B cell (primary cell): ENCODE measurements around the gene RRAD. TPM values are rescaled to one million over a fixed set of nuclear protein-coding genes. Genes with fewer than 3 reads are reported as not detected.

ENCODE experiments used
- ATAC-seq: fragments of 200-7000 bp; cut with Tn5 transposase; one replicate; pipeline ENCODE4 v1.10.0; 2021; ENCODE audit warnings: low read depth, mild to moderate bottlenecking, moderate number of reproducible peaks, moderate library complexity
- CTCF ChIA-PET: fragments of 350-600 bp; sonication (Branson Sonifier 250); formaldehyde crosslinking; loops from one replicate; lab custom pipeline; 2021; ENCODE audit warnings: antibody characterized with exemption, inconsistent platforms; lab: Charles Lee
- POLR2A ChIA-PET: fragments of 350-600 bp; sonication (Branson Sonifier 250); formaldehyde crosslinking; loops from one replicate; lab custom pipeline; 2021; ENCODE audit warnings: antibody characterized with exemption; lab: Charles Lee
- DNase-seq: peaks from one replicate; pipeline ENCODE4 v3.0.0; 2013
- H2AFZ ChIP-seq: 2 replicates; pipeline ENCODE4 v1.6.1; 2012; ENCODE audit warnings: mild to moderate bottlenecking, low read depth, low read length; ENCODE audit not compliant: insufficient read depth, poor library complexity, severe bottlenecking
- H3K27ac ChIP-seq, 2 donors: 1 replicate in 1 of 2; 2 replicates in 1 of 2; pipeline ENCODE4 v1.5.1; 2012 to 2013; ENCODE audit warnings: low read length in 2 of 2, mild to moderate bottlenecking in 2 of 2, moderate library complexity in 1 of 2
- H3K27me3 ChIP-seq, 4 experiments: fragments of 200-600 bp in 1 of 4; sonication (generic) in 1 of 4; replicated peaks in 1 of 4; 1 replicate in 2 of 4; 2 replicates in 2 of 4; pipeline versions ENCODE4 v1.6.1 to v1.7.0; 2013 to 2016; ENCODE audit warnings: low read length in 3 of 4, mild to moderate bottlenecking in 2 of 4, mixed read lengths in 1 of 4, moderate library complexity in 1 of 4; ENCODE audit not compliant: insufficient read depth in 4 of 4, control insufficient read depth in 3 of 4; ENCODE audit errors: control extremely low read depth in 1 of 4
- H3K36me3 ChIP-seq, 2 experiments: replicated peaks in 1 of 2; 1 replicate in 1 of 2; 2 replicates in 1 of 2; pipeline versions ENCODE4 v1.6.1 to v1.7.1; 2013; ENCODE audit warnings: low read length in 1 of 2; ENCODE audit not compliant: insufficient read depth in 2 of 2, control insufficient read depth in 1 of 2; ENCODE audit errors: control extremely low read depth in 1 of 2, extremely low read depth in 1 of 2
- H3K4me1 ChIP-seq, 2 donors: fragments of 200-600 bp in 1 of 2; sonication (generic) in 1 of 2; 1 replicate in 1 of 2; 2 replicates in 1 of 2; pipeline versions ENCODE4 v1.5.1 to v1.6.1; 2013 to 2017; ENCODE audit warnings: low read length in 2 of 2; ENCODE audit not compliant: control insufficient read depth in 2 of 2, insufficient read depth in 2 of 2
- H3K4me2 ChIP-seq: replicated peaks from 2 replicates; pipeline ENCODE3; 2012; ENCODE audit warnings: mild to moderate bottlenecking, low read depth, low read length; ENCODE audit not compliant: poor library complexity, severe bottlenecking
- H3K4me3 ChIP-seq, 5 experiments: fragments of 200-600 bp in 1 of 5; sonication (generic) in 1 of 5; 1 replicate in 3 of 5; 2 replicates in 2 of 5; pipeline versions ENCODE4 v1.5.1 to v1.7.0; 2011 to 2016; ENCODE audit warnings: low read length in 4 of 5, mild to moderate bottlenecking in 4 of 5, low read depth in 2 of 5, control low read depth in 1 of 5, moderate library complexity in 1 of 5; ENCODE audit not compliant: insufficient read depth in 1 of 5; ENCODE audit errors: control extremely low read depth in 1 of 5, extremely low read depth in 1 of 5
- H3K79me2 ChIP-seq: fragments of 200-600 bp; sonication (generic); one replicate; pipeline ENCODE4 v1.6.0; 2016; ENCODE audit warnings: low read length; ENCODE audit not compliant: control insufficient read depth, insufficient read depth
- H3K9ac ChIP-seq: fragments of 200-600 bp; sonication (generic); 2 replicates; pipeline ENCODE4 v1.6.1; 2017; ENCODE audit warnings: mild to moderate bottlenecking, low read length, moderate library complexity
- H3K9me3 ChIP-seq, 3 donors: one replicate each; pipeline versions ENCODE4 v1.6.1 to v1.7.1; 2013; ENCODE audit warnings: low read length in 2 of 3; ENCODE audit not compliant: control insufficient read depth in 2 of 3, insufficient read depth in 1 of 3; ENCODE audit errors: control extremely low read depth in 1 of 3
- H4K20me1 ChIP-seq: 2 replicates; pipeline ENCODE4 v1.6.0; 2012; ENCODE audit warnings: mild to moderate bottlenecking, low read length; ENCODE audit not compliant: insufficient read depth, control insufficient read depth, poor library complexity, severe bottlenecking
- H3K27ac Mint-ChIP-seq: one replicate; pipeline ENCODE4 v1.8.0; 2021; ENCODE audit warnings: mixed read lengths
- H3K27me3 Mint-ChIP-seq: one replicate; pipeline ENCODE4 v1.8.0; 2021; ENCODE audit warnings: mixed read lengths
- H3K4me1 Mint-ChIP-seq: one replicate; pipeline ENCODE4 v1.8.0; 2021; ENCODE audit warnings: mixed read lengths
- H3K4me3 Mint-ChIP-seq: one replicate; pipeline ENCODE4 v1.8.0; 2021; ENCODE audit warnings: mixed read lengths
- H3K9me3 Mint-ChIP-seq: one replicate; pipeline ENCODE4 v1.8.0; 2022; ENCODE audit warnings: mixed read lengths; ENCODE audit not compliant: insufficient read depth
- CTCF ChIP-seq: fragments of 200-600 bp; IDR thresholded peaks from one replicate; pipeline ENCODE4 v1.8.0; 2022; ENCODE audit warnings: antibody characterized with exemption, mild to moderate bottlenecking
- EZH2 ChIP-seq: IDR thresholded peaks from 2 replicates; pipeline ENCODE4 v1.6.1; 2012; ENCODE audit warnings: borderline replicate concordance, low read depth, mild to moderate bottlenecking, moderate library complexity, low read length; ENCODE audit not compliant: insufficient read depth, poor library complexity, severe bottlenecking
- WGBS: methylation state at CpG from one replicate; pipeline ENCODE4 v1.1.5; 2013; ENCODE audit warnings: missing lambda C conversion rate; ENCODE audit not compliant: insufficient coverage; 5-methylcytosine and 5-hydroxymethylcytosine counted together
- intact Hi-C: fragments of 100-400 bp; cut with micrococcal nuclease; formaldehyde crosslinking; loops from one replicate; pipeline ENCODE4 v1.10.0; 2022
- polyA plus RNA-seq: library from polyadenylated mRNA; depleted of rRNA; stranded (reverse); fragments of >200 nt; gene quantifications from 2 replicates; pipeline ENCODE4 v1.2.3, GENCODE V29; 2012
- total RNA-seq, 2 donors: library from RNA; stranded (reverse); fragments of 120-200 nt in 1 of 2; gene quantifications; 1 replicate in 1 of 2; 2 replicates in 1 of 2; pipeline versions ENCODE4 v1.2.3 to v1.2.4, GENCODE V29; 2013 to 2022

RRAD gene
- total and polyA plus RNA-seq, 2 donors (not counting 1 experiment from before 2014, with no cell fraction given): 0.64 to 1.9 TPM

DNA sequence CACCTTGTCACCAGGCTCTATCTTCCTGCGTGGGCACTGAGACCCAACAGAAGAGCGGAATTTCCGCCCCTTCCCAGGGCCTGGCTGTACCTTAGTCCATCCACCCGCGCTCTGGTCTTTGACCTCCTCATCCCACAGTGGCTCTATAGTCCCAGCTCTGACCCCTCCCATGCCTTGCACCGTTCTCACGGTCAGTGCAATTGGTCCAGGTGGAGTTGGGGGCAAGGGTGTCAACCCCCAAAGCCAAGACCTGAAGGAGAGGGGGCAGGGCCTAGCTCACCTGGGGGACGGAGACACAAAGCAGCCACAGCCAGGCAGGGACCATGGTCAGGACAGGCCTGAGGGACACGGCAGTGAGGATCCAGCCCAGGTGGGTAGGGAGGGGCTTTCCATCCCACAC lies 7.6 kb downstream of the RRAD start:
- Mint-ChIP-seq H3K4me3 (no peak overlapping the region), H3K27me3 (peaks cover 15% of the 10 kb centered on the region)
- ATAC-seq: no peak

GRCh38 chr16:66916518-66916917 lies 8.8 kb downstream of the RRAD start:
- CTCF ChIA-PET: no interaction called here
- H3K4me2 ChIP-seq: no peak overlapping the region
- intact Hi-C loops: no loop called here
- H3K9me3 ChIP-seq: no peaks in the 10 kb centered on the region
- no peaks in the 10 kb centered on the region for H3K79me2 ChIP-seq
- H2AFZ ChIP-seq: no peak overlapping the region
- H3K4me3 ChIP-seq: no peak overlapping the region
- H3K27me3 ChIP-seq: peaks cover 0 to 4% (median 0%) of the 10 kb centered on the region in 4 experiments
- Mint-ChIP-seq H3K4me1 (no peaks in the 10 kb centered on the region), H3K27ac (no peak overlapping the region), H3K27me3 (peaks cover 15% of the 10 kb centered on the region), H3K4me3 (no peak overlapping the region), H3K9me3 (no peaks in the 10 kb centered on the region)
- ATAC-seq: no peak
- TF ChIP-seq EZH2: no peak
- no peak for TF ChIP-seq CTCF
- H3K27ac ChIP-seq: no peak overlapping the region
- POLR2A ChIA-PET: interaction anchor here (0.7 kb wide), 1 partner anchor 10 kb away, joined by 3 read pairs; no protein-coding TSS in a partner anchor
- 83% methylated on average over 6 of the region's 6 CpGs for WGBS
- H3K9ac ChIP-seq: no peak overlapping the region
- H3K4me1 ChIP-seq: no peaks in the 10 kb centered on the region
- no peaks in the 10 kb centered on the region for H4K20me1 ChIP-seq
- DNase-seq: no peak
- H3K36me3 ChIP-seq: no peaks in the 10 kb centered on the region

More for the DNA sequence above, 7.6 kb downstream of the RRAD start:
- Histone ChIP-seq H3K79me2 (no peaks in the 10 kb centered on the region), H3K4me3 (no peak overlapping the region), H3K9me3 (no peaks in the 10 kb centered on the region), H3K27me3 (peaks cover 0 to 12% (median 0%) of the 10 kb centered on the region in 4 experiments), H4K20me1 (no peaks in the 10 kb centered on the region), H3K27ac (no peak overlapping the region), H2AFZ (no peak overlapping the region), H3K36me3 (no peaks in the 10 kb centered on the region), H3K9ac (no peak overlapping the region), H3K4me2 (no peak overlapping the region), H3K4me1 (no peaks in the 10 kb centered on the region)
- no peaks in the 10 kb centered on the region for H3K9me3 Mint-ChIP-seq
- POLR2A ChIA-PET: no interaction called here
- no peak for TF ChIP-seq EZH2
- TF ChIP-seq CTCF: no peak
- intact Hi-C loops: no loop called here
- 98% methylated on average over 5 of the region's 9 CpGs for WGBS
- CTCF ChIA-PET: no interaction called here
- H3K4me1 Mint-ChIP-seq: no peaks in the 10 kb centered on the region
- DNase-seq: no peak
- no peak overlapping the region for H3K27ac Mint-ChIP-seq
